HepG2 (cell line): Measurements from ENCODE around the gene TNFRSF21. TPM values are rescaled to one million over a fixed set of nuclear protein-coding genes. Genes with fewer than 3 reads are reported as not detected.

Experiments
- ATAC-seq: fragments of 200-7000 bp; cut with Tn5 transposase; 3 replicates; pipeline ENCODE4 v1.9.1; 2020; ENCODE audit warnings: mild to moderate bottlenecking, moderate library complexity
- BruUV-seq: library from RNA; stranded (reverse); fragments of 400-500 nt; replicated peaks from 2 replicates; lab custom pipeline; 2021; lab: Mats Ljungman, UMichigan
- CTCF ChIA-PET: fragments of 300-600 bp; formaldehyde crosslinking; extraction: SDS; loops from one replicate; lab custom pipeline; 2021; ENCODE audit warnings: low total read pairs, inconsistent platforms, low intra/inter-chr PET ratio; lab: Yijun Ruan, JAX
- POLR2A ChIA-PET: fragments of 350-600 bp; sonication (Branson Sonifier 250); formaldehyde crosslinking; loops from one replicate; lab custom pipeline; 2020; ENCODE audit warnings: antibody characterized with exemption, inconsistent platforms; lab: Yijun Ruan, JAX
- DNase-seq: peaks from one replicate; pipeline ENCODE4 v3.0.0-alpha.2; 2015; ENCODE audit warnings: low spot score
- FAIRE-seq: peaks from 3 replicates; lab custom pipeline; 2011; peaks lifted over from hg19 to GRCh38; lab: Jason Lieb, UNC
- H2AFZ ChIP-seq: one replicate; pipeline ENCODE4 v1.6.1; 2011; ENCODE audit warnings: low read length, inconsistent platforms
- H3K27ac ChIP-seq: fragments of 300-600 bp; 3 replicates; pipeline ENCODE4 v1.8.0; 2011; ENCODE audit warnings: mixed run types, mild to moderate bottlenecking, mixed read lengths, low read length, inconsistent platforms; ENCODE audit not compliant: insufficient read depth; ENCODE audit errors: extremely low read length
- H3K27me3 ChIP-seq, 2 experiments: fragments of 200-600 bp in 1 of 2; 2 replicates in 1 of 2; 3 replicates in 1 of 2; pipeline versions ENCODE4 v1.6.0 to v1.8.0; 2011; ENCODE audit warnings: low read length in 2 of 2, mild to moderate bottlenecking in 2 of 2, moderate library complexity in 2 of 2, inconsistent platforms in 1 of 2; ENCODE audit not compliant: insufficient read depth in 2 of 2, control insufficient read depth in 1 of 2
- H3K36me3 ChIP-seq, 2 experiments: fragments of 200-600 bp in 1 of 2; replicated peaks in 1 of 2; 2 replicates in 1 of 2; 3 replicates in 1 of 2; pipeline versions ENCODE4 v1.5.1 to v1.8.0; 2011; ENCODE audit warnings: low read length in 2 of 2, inconsistent platforms in 1 of 2; ENCODE audit not compliant: insufficient read depth in 2 of 2, control insufficient read depth in 1 of 2
- H3K4me1 ChIP-seq: 2 replicates; pipeline ENCODE4 v1.5.1; 2012; ENCODE audit warnings: low read length, inconsistent platforms; ENCODE audit not compliant: insufficient read depth
- H3K4me2 ChIP-seq: 2 replicates; pipeline ENCODE4 v1.6.0; 2011; ENCODE audit warnings: low read depth, low read length, inconsistent platforms
- H3K4me3 ChIP-seq, 3 experiments: fragments of 200-600 bp in 1 of 3; sonication (generic), shearing (Covaris generic) in 1 of 3; replicated peaks in 1 of 3; 2 replicates each; pipeline ENCODE4 v1.5.1; 2011 to 2016; ENCODE audit warnings: low read length in 3 of 3, inconsistent platforms in 2 of 3, low read depth in 2 of 3, mild to moderate bottlenecking in 2 of 3, control low read depth in 1 of 3, mixed read lengths in 1 of 3; ENCODE audit not compliant: insufficient read depth in 1 of 3
- H3K79me2 ChIP-seq: one replicate; pipeline ENCODE4 v1.6.1; 2011; ENCODE audit warnings: low read length, inconsistent platforms; ENCODE audit not compliant: insufficient read depth
- H3K9ac ChIP-seq: 2 replicates; pipeline ENCODE4 v1.6.0; 2011; ENCODE audit warnings: mild to moderate bottlenecking, low read depth, low read length, inconsistent platforms; ENCODE audit not compliant: insufficient read depth
- H3K9me3 ChIP-seq: 2 replicates; pipeline ENCODE4 v1.5.1; 2012; ENCODE audit warnings: mild to moderate bottlenecking, low read length
- H4K20me1 ChIP-seq: 2 replicates; pipeline ENCODE4 v1.6.0; 2011; ENCODE audit warnings: inconsistent platforms, mild to moderate bottlenecking, low read length, moderate library complexity; ENCODE audit not compliant: insufficient read depth
- BCL6 ChIP-seq: IDR thresholded peaks from 2 replicates; pipeline ENCODE4 v1.6.1; 2016; ENCODE audit warnings: missing genetic modification reagents, missing compliant biosample characterization
- CEBPB ChIP-seq: IDR thresholded peaks from 2 replicates; pipeline ENCODE4 v1.6.1; 2011; ENCODE audit warnings: low read depth, low read length, improper control_type of control experiment, borderline replicate concordance
- CEBPG ChIP-seq: IDR thresholded peaks from 2 replicates; pipeline ENCODE4 v1.6.1; 2016
- MED13 ChIP-seq: sonication (generic); formaldehyde crosslinking; IDR thresholded peaks from 2 replicates; pipeline ENCODE4 v1.5.0; 2020; ENCODE audit warnings: missing genetic modification reagents
- NFYB ChIP-seq: sonication (generic); formaldehyde crosslinking; IDR thresholded peaks from 2 replicates; pipeline ENCODE4 v1.4.0; 2020; ENCODE audit warnings: missing genetic modification reagents
- RNF2 ChIP-seq: fragments of 450-650 bp; conservative IDR thresholded peaks from 2 replicates; pipeline ENCODE4 v1.6.1; 2016; ENCODE audit warnings: low read depth
- SYNCRIP ChIP-seq: fragments of 200-400 bp; formaldehyde crosslinking; IDR thresholded peaks from 2 replicates; pipeline ENCODE4 v1.6.1; 2018; ENCODE audit warnings: mild to moderate bottlenecking, low read depth, low read length; ENCODE audit not compliant: insufficient read depth
- THRA ChIP-seq: sonication (generic); formaldehyde crosslinking; IDR thresholded peaks from 2 replicates; pipeline ENCODE4 v1.4.0; 2020; ENCODE audit warnings: missing genetic modification reagents, borderline replicate concordance
- ZFX ChIP-seq: sonication (generic); formaldehyde crosslinking; IDR thresholded peaks from 2 replicates; pipeline ENCODE4 v1.4.0; 2020; ENCODE audit warnings: mild to moderate bottlenecking, low read depth, missing genetic modification reagents, moderate library complexity
- ZNF331 ChIP-seq: sonication (generic); formaldehyde crosslinking; IDR thresholded peaks from 2 replicates; pipeline ENCODE4 v1.4.0; 2020; ENCODE audit warnings: missing genetic modification reagents
- ZNF564 ChIP-seq: sonication (generic); formaldehyde crosslinking; IDR thresholded peaks from 2 replicates; pipeline ENCODE4 v1.8.1; 2023; ENCODE audit warnings: mild to moderate bottlenecking, missing genetic modification reagents
- ZNF605 ChIP-seq: sonication (generic); formaldehyde crosslinking; IDR thresholded peaks from 2 replicates; pipeline ENCODE4 v1.8.0; 2022; ENCODE audit warnings: mild to moderate bottlenecking, missing genetic modification reagents
- ZNF644 ChIP-seq: IDR thresholded peaks from 2 replicates; pipeline ENCODE4 v1.6.1; 2016; ENCODE audit warnings: low read depth
- WGBS: methylation state at CpG from one replicate; pipeline ENCODE4 v1.1.6; 2017; ENCODE audit warnings: low lambda C conversion rate; 5-methylcytosine and 5-hydroxymethylcytosine counted together
- in situ Hi-C: cut with HindIII; loops from 2 replicates; pipeline ENCODE4 v1.10.0; 2017; ENCODE audit warnings: low pct_unique_long_range_greater_than_20kb; ENCODE audit not compliant: extremely low pct_ligation_motif_present
- intact Hi-C: fragments of 100-400 bp; cut with micrococcal nuclease; formaldehyde crosslinking; loops from one replicate; pipeline ENCODE4 v1.10.0; 2022; ENCODE audit not compliant: unreplicated experiment
- polyA plus RNA-seq, 8 experiments: library from polyadenylated mRNA; depleted of rRNA in 3 of 8; stranded (reverse) in 7 of 8; unstranded in 1 of 8; fragments of >200 nt; fragmentation: Illumina TruSeq in 4 of 8; extraction: Trizol in 4 of 8; gene quantifications; 2 replicates each; pipeline versions ENCODE4 v1.2.1 to v1.2.3, GENCODE V29; 2011 to 2016; ENCODE audit warnings: low read depth in 4 of 8, missing spikeins in 1 of 8, mixed read lengths in 1 of 8; ENCODE audit not compliant: insufficient read depth in 1 of 8
- total RNA-seq, 5 experiments: library from RNA; depleted of rRNA; stranded (reverse); fragments of >200 nt; fragmentation: Illumina TruSeq; extraction: Trizol; gene quantifications; 2 replicates each; pipeline ENCODE4 v1.2.3, GENCODE V29; 2016; ENCODE audit warnings: low read depth in 1 of 5

The TNFRSF21 gene
- total and polyA plus RNA-seq, 2 of the 13 experiments (the other 11 are each of a cell fraction or from before 2014, with no cell fraction given), result 24.8 to 46.3 TPM

- Histone ChIP-seq H3K9ac (no peak overlapping the region), H3K4me3 (no peak overlapping the region), H3K27ac (no peak overlapping the region), H2AFZ (no peak overlapping the region), H4K20me1 (no peaks in the 10 kb centered on the region), H3K27me3 (no peaks in the 10 kb centered on the region), H3K36me3 (no peaks in the 10 kb centered on the region), H3K4me1 (peaks cover 76% of the 10 kb centered on the region), H3K4me2 (no peak overlapping the region), H3K9me3 (no peaks in the 10 kb centered on the region), H3K79me2 (no peaks in the 10 kb centered on the region)
- WGBS, result 44% methylated on average over 2 of the region's 2 CpGs
- ChIA-PET POLR2A (no interaction called here), CTCF (no interaction called here)
- ATAC-seq (peak; percentile 71), DNase-seq (peak; percentile 34), FAIRE-seq (no peak)
- BruUV-seq, result no TSS peak
- in situ Hi-C loops (no loop called here), intact Hi-C loops (no loop called here)
- TF ChIP-seq ZNF644, result peak; percentile 75
- TF ChIP-seq ZNF564 (CRISPR knock-in tag), result peak; percentile 52; the same call in 1 of the 2 replicates
- TF ChIP-seq CEBPG (CRISPR knock-in tag), result peak; percentile 82
- no peak for TF ChIP-seq RNF2
- TF ChIP-seq THRA (CRISPR knock-in tag), result peak; percentile 27; the same call in 1 of the 2 replicates
- TF ChIP-seq BCL6, result 0 out of 2 replicates have a peak, but pooled peaks have one; percentile 25
- TF ChIP-seq MED13 (CRISPR knock-in tag), result no peak
- TF ChIP-seq NFYB (CRISPR knock-in tag), result 0 out of 2 replicates have a peak, but pooled peaks have one; percentile 2
- TF ChIP-seq SYNCRIP, result no peak
- peak; percentile 36; the same call in 1 of the 2 replicates for TF ChIP-seq ZFX (CRISPR knock-in tag)
- TF ChIP-seq ZNF331 (CRISPR knock-in tag), result 0 out of 2 replicates have a peak, but pooled peaks have one; percentile 9
- TF ChIP-seq CEBPB, result peak; percentile 78
- TF ChIP-seq ZNF605 (CRISPR knock-in tag), result 0 out of 2 replicates have a peak, but pooled peaks have one; percentile 39
Observed at GRCh38 chr6:47203938-47204611, 105.6 kb downstream of the TNFRSF21 start.
